Neural cell (in vitro differentiated cells): ENCODE data around the gene WDR33. TPM values are rescaled to one million over a fixed set of nuclear protein-coding genes. Genes with fewer than 3 reads are reported as not detected.

Experiments
- H2AFZ ChIP-seq: fragments of 200-600, 300-800 bp; sonication (generic), shearing (Covaris generic); 2 replicates; pipeline ENCODE4 v1.6.0; 2014; ENCODE audit warnings: low read depth, mild to moderate bottlenecking, antibody characterized with exemption, low read length, moderate library complexity
- H3F3A ChIP-seq: fragments of 200-600 bp; shearing (Covaris generic); 2 replicates; pipeline ENCODE4 v1.6.1; 2016; ENCODE audit warnings: mild to moderate bottlenecking, moderate library complexity, mixed read lengths, antibody characterized with exemption, low read length; ENCODE audit not compliant: insufficient read depth, poor library complexity, severe bottlenecking
- H3K27ac ChIP-seq: fragments of 200-600, 300-800 bp; sonication (generic), shearing (Covaris generic); 2 replicates; pipeline ENCODE4 v1.5.1; 2014; ENCODE audit warnings: mild to moderate bottlenecking, low read length, moderate library complexity
- H3K27me3 ChIP-seq: fragments of 300-800, 200-600 bp; sonication (generic), shearing (Covaris generic); 2 replicates; pipeline ENCODE4 v1.6.0; 2014; ENCODE audit warnings: mild to moderate bottlenecking, low read depth, low read length, moderate library complexity; ENCODE audit not compliant: insufficient read depth
- H3K36me3 ChIP-seq: fragments of 300-800, 200-600 bp; sonication (generic), shearing (Covaris generic); 2 replicates; pipeline ENCODE4 v1.5.1; 2014; ENCODE audit warnings: mild to moderate bottlenecking, antibody characterized with exemption, low read length, moderate library complexity; ENCODE audit not compliant: insufficient read depth
- H3K4me2 ChIP-seq: fragments of 300-800, 200-600 bp; sonication (generic), shearing (Covaris generic); 2 replicates; pipeline ENCODE4 v1.6.0; 2014; ENCODE audit warnings: mild to moderate bottlenecking, low read length
- H3K4me3 ChIP-seq: fragments of 300-800, 200-600 bp; sonication (generic), shearing (Covaris generic); 2 replicates; pipeline ENCODE4 v1.5.1; 2014; ENCODE audit warnings: mild to moderate bottlenecking, low read length, moderate library complexity
- H3K79me2 ChIP-seq: fragments of 200-600 bp; shearing (Covaris generic); replicated peaks from 2 replicates; pipeline ENCODE4 v1.6.0; 2014; ENCODE audit warnings: mild to moderate bottlenecking, low read length, moderate library complexity; ENCODE audit not compliant: insufficient read depth
- H3K9ac ChIP-seq: fragments of 300-800, 200-600 bp; sonication (generic), shearing (Covaris generic); 2 replicates; pipeline ENCODE4 v1.6.1; 2016; ENCODE audit warnings: mild to moderate bottlenecking, low read length, mixed read lengths
- H3K9me2 ChIP-seq: fragments of 200-600 bp; shearing (Covaris generic); 2 replicates; pipeline ENCODE4 v1.6.1; 2016; ENCODE audit warnings: mild to moderate bottlenecking, low read length, mixed read lengths; ENCODE audit not compliant: insufficient read depth
- H3K9me3 ChIP-seq: fragments of 200-600, 300-800 bp; sonication (generic), shearing (Covaris generic); 2 replicates; pipeline ENCODE4 v1.6.1; 2016; ENCODE audit warnings: mild to moderate bottlenecking, mixed run types, low read length, moderate library complexity, mixed read lengths
- H4K20me1 ChIP-seq: fragments of 200-600 bp; shearing (Covaris generic); 2 replicates; pipeline ENCODE4 v1.6.1; 2016; ENCODE audit warnings: mild to moderate bottlenecking, mixed run types; ENCODE audit not compliant: insufficient read depth
- CTCF ChIP-seq: fragments of 450-650 bp; IDR thresholded peaks from 2 replicates; pipeline ENCODE4 v1.5.1; 2014; ENCODE audit warnings: antibody characterized with exemption, mild to moderate bottlenecking, moderate library complexity; ENCODE audit not compliant: poor library complexity, severe bottlenecking
- EP300 ChIP-seq: fragments of 450-650 bp; conservative IDR thresholded peaks from 2 replicates; pipeline ENCODE4 v1.6.1; 2014; ENCODE audit warnings: antibody characterized with exemption, mild to moderate bottlenecking, moderate library complexity; ENCODE audit not compliant: poor library complexity, severe bottlenecking
- EZH2 ChIP-seq: fragments of 200-600, 300-800 bp; shearing (Covaris generic), sonication (generic); IDR thresholded peaks from 2 replicates; pipeline ENCODE4 v1.6.1; 2014; ENCODE audit warnings: antibody characterized with exemption, low read length, borderline replicate concordance, mild to moderate bottlenecking; ENCODE audit not compliant: insufficient read depth, poor library complexity, severe bottlenecking
- MXI1 ChIP-seq: fragments of 450-650 bp; conservative IDR thresholded peaks from 2 replicates; pipeline ENCODE4 v1.6.1; 2014; ENCODE audit warnings: antibody characterized with exemption, mild to moderate bottlenecking; ENCODE audit not compliant: poor library complexity, severe bottlenecking
- POLR2AphosphoS5 ChIP-seq: IDR thresholded peaks from 2 replicates; pipeline ENCODE4 v1.6.1; 2012
- RAD21 ChIP-seq: fragments of 450-650 bp; conservative IDR thresholded peaks from 2 replicates; pipeline ENCODE4 v1.6.1; 2014; ENCODE audit warnings: antibody characterized with exemption, mild to moderate bottlenecking, moderate library complexity
- SMC3 ChIP-seq: fragments of 450-650 bp; conservative IDR thresholded peaks from 2 replicates; pipeline ENCODE4 v1.6.1; 2014; ENCODE audit warnings: antibody characterized with exemption, mild to moderate bottlenecking, moderate library complexity; ENCODE audit not compliant: poor library complexity
- TAF1 ChIP-seq: IDR thresholded peaks from 2 replicates; pipeline ENCODE4 v1.6.1; 2012; ENCODE audit warnings: low read depth
- polyA plus RNA-seq: library from polyadenylated mRNA; depleted of rRNA; stranded (reverse); fragments of >200 nt; gene quantifications from 2 replicates; pipeline ENCODE4 v1.2.3, GENCODE V29; 2014

WDR33 gene
- polyA plus RNA-seq, 1 donor from 2014 or later = 58.7 TPM

- Histone ChIP-seq H2AFZ (no peak overlapping the region), H3K79me2 (no peaks in the 10 kb centered on the region), H3F3A (no peaks in the 10 kb centered on the region), H3K9me3 (no peaks in the 10 kb centered on the region), H3K9me2 (no peaks in the 10 kb centered on the region), H3K4me2 (no peak overlapping the region), H3K27me3 (no peaks in the 10 kb centered on the region), H3K27ac (no peak overlapping the region), H4K20me1 (no peaks in the 10 kb centered on the region), H3K4me3 (no peak overlapping the region), H3K36me3 (no peaks in the 10 kb centered on the region), H3K9ac (no peak overlapping the region)
- TF ChIP-seq EP300 (no peak), EZH2 (no peak), MXI1 (no peak), TAF1 (no peak), POLR2AphosphoS5 (no peak), RAD21 (no peak)
Measured at GRCh38 chr2:127844973-127845372, 34.0 kb upstream of the WDR33 start.

- Histone ChIP-seq H3K9ac (no peak overlapping the region), H2AFZ (no peak overlapping the region)
Measured at GRCh38 chr2:127843677-127844076, 32.7 kb upstream of the WDR33 start.

GRCh38 chr2:127841466-127842178 is 30.7 kb upstream of the WDR33 start:
- no peaks in the 10 kb centered on the region for H3K9me3 ChIP-seq
- H3K79me2 ChIP-seq = no peaks in the 10 kb centered on the region
- H3K27me3 ChIP-seq = no peaks in the 10 kb centered on the region
- H3F3A ChIP-seq = no peaks in the 10 kb centered on the region
- H3K9ac ChIP-seq = no peak overlapping the region
- H4K20me1 ChIP-seq = no peaks in the 10 kb centered on the region
- no peaks in the 10 kb centered on the region for H3K36me3 ChIP-seq
- H3K9me2 ChIP-seq = no peaks in the 10 kb centered on the region
- H2AFZ ChIP-seq = no peak overlapping the region
- no peak overlapping the region for H3K27ac ChIP-seq
- no peak overlapping the region for H3K4me2 ChIP-seq
- no peak for TF ChIP-seq EP300
- no peak for TF ChIP-seq RAD21
- TF ChIP-seq SMC3 = no peak
- TF ChIP-seq POLR2AphosphoS5 = no peak
- TF ChIP-seq TAF1 = no peak
- TF ChIP-seq MXI1 = no peak
- no peak for TF ChIP-seq CTCF
- TF ChIP-seq EZH2 = no peak
- no peak overlapping the region for H3K4me3 ChIP-seq

More at GRCh38 chr2:127843677-127844076, 32.7 kb upstream of the WDR33 start:
- no peak for TF ChIP-seq MXI1
- TF ChIP-seq RAD21 = no peak
- Histone ChIP-seq H3K9me2 (no peaks in the 10 kb centered on the region), H3K27ac (no peak overlapping the region), H3K4me2 (no peak overlapping the region), H3K36me3 (no peaks in the 10 kb centered on the region), H4K20me1 (no peaks in the 10 kb centered on the region), H3K4me3 (no peak overlapping the region), H3K9me3 (no peaks in the 10 kb centered on the region), H3K27me3 (no peaks in the 10 kb centered on the region), H3K79me2 (no peaks in the 10 kb centered on the region), H3F3A (no peaks in the 10 kb centered on the region)
